Measurements from ENCODE around the gene PYGM. TPM values are rescaled to one million over a fixed set of nuclear protein-coding genes. Genes with fewer than 3 reads are reported as not detected.

The PYGM gene
- total RNA-seq, 1 experiment from 2014 or later: 3.6 TPM

- Histone ChIP-seq H2AK5ac (ENCODE audit: insufficient read length, low read length) (no peak overlapping the region), H4K20me1 (ENCODE audit: control insufficient read depth, insufficient read depth, insufficient read length) (no peaks in the 10 kb centered on the region), H3K14ac (ENCODE audit: insufficient read depth, low read length) (no peak overlapping the region), H3K27ac (ENCODE audit: insufficient read length, low read depth, low read length) (no peak overlapping the region), H2BK20ac (ENCODE audit: low read depth, low read length, poor library complexity, severe bottlenecking) (no peak overlapping the region), H3K79me1 (ENCODE audit: insufficient read depth, low read depth, low read length, poor library complexity, severe bottlenecking) (no peaks in the 10 kb centered on the region), H3K4ac (ENCODE audit: low read depth, low read length) (no peak overlapping the region), H2BK5ac (ENCODE audit: insufficient read length, low read length) (no peak overlapping the region), H3K9ac (ENCODE audit: extremely low read depth, insufficient read length, low read length) (no peak overlapping the region), H3K23ac (ENCODE audit: insufficient read length, low read depth, low read length) (no peak overlapping the region), H4K91ac (ENCODE audit: insufficient read length, low read depth, low read length) (no peak overlapping the region), H4K5ac (ENCODE audit: insufficient read length, low read depth, low read length) (no peak overlapping the region), H3K79me2 (ENCODE audit: insufficient read depth, low read length) (no peaks in the 10 kb centered on the region), H3K56ac (ENCODE audit: insufficient read length, low read depth, low read length) (no peak overlapping the region), H3T11ph (ENCODE audit: low read length) (no peak overlapping the region), H2BK15ac (ENCODE audit: low read depth, low read length) (no peak overlapping the region), H3K4me2 (ENCODE audit: insufficient read depth, insufficient read length, low read length) (no peak overlapping the region), H3K23me2 (ENCODE audit: insufficient read length, low read depth, low read length, poor library complexity, severe bottlenecking) (peaks cover 23% of the 10 kb centered on the region), H3K4me1 (ENCODE audit: insufficient read depth, low read length) (no peaks in the 10 kb centered on the region), H4K8ac (replicated peaks; ENCODE audit: insufficient read length, low read depth, low read length) (no peak overlapping the region), H3K27me3 (ENCODE audit: insufficient read depth, low read length) (peaks cover 1% of the 10 kb centered on the region; the same call in 1 of the 2 replicates), H2BK12ac (ENCODE audit: insufficient read length, low read depth, low read length) (no peak overlapping the region), H2AFZ (ENCODE audit: low read length) (no peak overlapping the region), H3K18ac (ENCODE audit: insufficient read length, low read depth, low read length) (no peak overlapping the region), H3K9me3 (ENCODE audit: control insufficient read depth, low read depth, low read length) (no peaks in the 10 kb centered on the region), H2BK120ac (ENCODE audit: low read depth, low read length, poor library complexity, severe bottlenecking) (no peak overlapping the region)
- H3K4me3 Mint-ChIP-seq: peak overlapping the region in 1 of 2 experiments; percentile 41; a peak in 2 of 5 replicates
- H3K4me1 Mint-ChIP-seq: peaks cover 15 to 21% of the 10 kb centered on the region in 2 experiments
- no CpG with 5 or more reads among the region's 15 CpGs for WGBS (ENCODE audit: extremely low coverage, insufficient read length, low lambda C conversion rate)
- H3K9me3 Mint-ChIP-seq: no peaks in the 10 kb centered on the region
- peaks cover 21% of the 10 kb centered on the region for H3K27me3 Mint-ChIP-seq (ENCODE audit: low read depth)
- DNase-seq: no peak
- H3K27ac Mint-ChIP-seq: peak overlapping the region in 2 of 3 experiments; percentile 55 to 69; a peak in 3 of 7 replicates
- no peak for TF ChIP-seq CTCF (conservative IDR thresholded peaks at IDR 0.05)
- H3K36me3 Mint-ChIP-seq (ENCODE audit: insufficient read depth in 1 of 3, low read depth in 3 of 3): peaks cover 0 to 10% (median 0%) of the 10 kb centered on the region in 3 experiments; a peak in 3 of 7 replicates
These were observed 11.7 kb downstream of the PYGM start for GRCh38 chr11:64747961-64748665.

All from H9 (cell line).